GM18520 (cell line): ENCODE data around the gene KANSL1.
"Not testable (repeated sequence)": the region's sequence is repeated elsewhere in the genome, so short reads cannot be mapped to it uniquely, and the experiment has no call there.

Experiments used
- ATAC-seq: cut with Tn5 transposase; IDR thresholded peaks from one replicate; pipeline ENCODE4 v1.9.1; 2021; ENCODE audit not compliant: unreplicated experiment

KANSL1 gene

GRCh38 chr17:46087871-46088270 is 105.4 kb downstream of the KANSL1 start:
- ATAC-seq: not testable (repeated sequence)

- no peak for ATAC-seq
Observed at GRCh38 chr17:46086821-46087220, 106.4 kb downstream of the KANSL1 start.

- no peak for ATAC-seq
Observed at GRCh38 chr17:46085522-46085921, 107.7 kb downstream of the KANSL1 start.

- no peak for ATAC-seq
Observed at GRCh38 chr17:46082257-46082656, 111.0 kb downstream of the KANSL1 start.

- ATAC-seq: no peak
Observed at GRCh38 chr17:46081018-46081320, 112.3 kb downstream of the KANSL1 start.

- no peak for ATAC-seq
Observed at GRCh38 chr17:46080118-46081017, 112.9 kb downstream of the KANSL1 start.

GRCh38 chr17:46078675-46079074 is 114.6 kb downstream of the KANSL1 start:
- no peak for ATAC-seq

GRCh38 chr17:46074540-46074939 is 118.7 kb downstream of the KANSL1 start:
- no peak for ATAC-seq

- no peak for ATAC-seq
Observed at GRCh38 chr17:46072998-46073397, 120.2 kb downstream of the KANSL1 start.

GRCh38 chr17:46071796-46072195 is 121.4 kb downstream of the KANSL1 start:
- no peak for ATAC-seq

- no peak for ATAC-seq
Observed at GRCh38 chr17:46064460-46064859, 128.8 kb downstream of the KANSL1 start.

- no peak for ATAC-seq
Observed at GRCh38 chr17:46063241-46063640, 130.0 kb downstream of the KANSL1 start.

- no peak for ATAC-seq
Observed at GRCh38 chr17:46061435-46061834, 131.8 kb downstream of the KANSL1 start.

- ATAC-seq: no peak
Observed at GRCh38 chr17:46060461-46060860, 132.8 kb downstream of the KANSL1 start.

- no peak for ATAC-seq
Observed at GRCh38 chr17:46059486-46059885, 133.7 kb downstream of the KANSL1 start.

- ATAC-seq: no peak
Observed at GRCh38 chr17:46057366-46057765, 135.9 kb downstream of the KANSL1 start.

GRCh38 chr17:46056800-46057304 is 136.4 kb downstream of the KANSL1 start:
- ATAC-seq: no peak

GRCh38 chr17:46053911-46054534 is 139.2 kb downstream of the KANSL1 start:
- no peak for ATAC-seq

- ATAC-seq: no peak
Observed at GRCh38 chr17:46049656-46050055, 143.6 kb downstream of the KANSL1 start.

- ATAC-seq: no peak
Observed at GRCh38 chr17:46047856-46048255, 145.4 kb downstream of the KANSL1 start.

- no peak for ATAC-seq
Observed at GRCh38 chr17:46047398-46047797, 145.8 kb downstream of the KANSL1 start.

GRCh38 chr17:46046957-46047356 is 146.3 kb downstream of the KANSL1 start:
- ATAC-seq: no peak
